Measurements from ENCODE around the gene RBPJ. TPM values are rescaled to one million over a fixed set of nuclear protein-coding genes. Genes with fewer than 3 reads are reported as not detected.

RBPJ gene
- total RNA-seq, 1 experiment from 2014 or later = 53.8 TPM

DNA sequence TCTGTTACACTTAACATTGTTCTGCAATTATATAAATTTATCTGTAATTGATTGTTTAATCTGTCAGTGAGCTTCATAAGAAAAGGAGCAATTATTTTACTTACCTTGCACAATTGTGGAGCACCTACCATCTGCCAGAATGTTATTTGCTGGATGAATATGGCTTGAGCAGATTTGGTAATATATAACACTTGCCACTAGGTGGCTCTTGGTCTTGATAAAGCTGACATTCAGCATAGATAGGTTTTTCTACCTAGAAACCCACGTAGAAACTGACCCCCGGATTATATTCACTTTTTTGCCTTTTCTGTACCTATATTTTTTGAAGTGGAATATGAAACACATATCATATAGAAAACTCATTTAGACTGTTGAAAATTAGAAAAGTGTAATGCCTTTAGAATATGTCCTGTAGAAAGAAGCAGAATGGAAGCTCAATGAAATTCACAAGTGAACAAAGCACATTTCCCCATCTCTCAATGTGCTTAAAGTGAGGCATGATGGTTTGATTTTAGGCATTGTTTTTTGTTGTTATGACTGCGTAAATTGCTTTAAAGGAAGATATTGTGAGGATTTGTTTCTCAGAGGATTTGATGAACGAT lies 9.5 kb downstream of the RBPJ start:
- intact Hi-C loops (cut with micrococcal nuclease; ENCODE audit: unreplicated experiment) = loop anchor here (2.0 to 5.0 kb wide), 2 partner anchors 79 to 392 kb away; no protein-coding TSS in a partner anchor
- ChIA-PET CTCF (interaction anchor here (0.6 to 1.0 kb wide), 3 partner anchors 29 to 74 kb away, joined by 3 read pairs; no protein-coding TSS in a partner anchor), POLR2A (ENCODE audit: unreplicated experiment) (interaction anchor here (0.5 kb wide), 1 partner anchor 67 kb away, joined by 3 read pairs; no protein-coding TSS in a partner anchor)
- no peak for TF ChIP-seq EZH2 (IDR thresholded peaks at IDR 0.05; ENCODE audit: low read depth)
- TF ChIP-seq, protein P1, sequence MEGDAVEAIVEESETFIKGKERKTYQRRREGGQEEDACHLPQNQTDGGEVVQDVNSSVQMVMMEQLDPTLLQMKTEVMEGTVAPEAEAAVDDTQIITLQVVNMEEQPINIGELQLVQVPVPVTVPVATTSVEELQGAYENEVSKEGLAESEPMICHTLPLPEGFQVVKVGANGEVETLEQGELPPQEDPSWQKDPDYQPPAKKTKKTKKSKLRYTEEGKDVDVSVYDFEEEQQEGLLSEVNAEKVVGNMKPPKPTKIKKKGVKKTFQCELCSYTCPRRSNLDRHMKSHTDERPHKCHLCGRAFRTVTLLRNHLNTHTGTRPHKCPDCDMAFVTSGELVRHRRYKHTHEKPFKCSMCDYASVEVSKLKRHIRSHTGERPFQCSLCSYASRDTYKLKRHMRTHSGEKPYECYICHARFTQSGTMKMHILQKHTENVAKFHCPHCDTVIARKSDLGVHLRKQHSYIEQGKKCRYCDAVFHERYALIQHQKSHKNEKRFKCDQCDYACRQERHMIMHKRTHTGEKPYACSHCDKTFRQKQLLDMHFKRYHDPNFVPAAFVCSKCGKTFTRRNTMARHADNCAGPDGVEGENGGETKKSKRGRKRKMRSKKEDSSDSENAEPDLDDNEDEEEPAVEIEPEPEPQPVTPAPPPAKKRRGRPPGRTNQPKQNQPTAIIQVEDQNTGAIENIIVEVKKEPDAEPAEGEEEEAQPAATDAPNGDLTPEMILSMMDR (conservative IDR thresholded peaks at IDR 0.05) = peak; percentile 80
- DNase-seq = peak in 1 of 2 experiments; percentile 45
- no peaks in the 10 kb centered on the region for H3K27me3 ChIP-seq (ENCODE audit: insufficient read depth, low read depth)
- peaks cover 94% of the 10 kb centered on the region for H3K79me2 ChIP-seq (ENCODE audit: low read depth)
- H3K4me2 ChIP-seq = no peak overlapping the region
- 0 out of 2 replicates have a peak, but pooled peaks cover 3% of the 10 kb centered on the region for H3K4me1 ChIP-seq (replicated peaks; ENCODE audit: insufficient read depth)
- no peaks in the 10 kb centered on the region for H3K9me3 ChIP-seq (ENCODE audit: insufficient read depth, low read depth)
- H3K27ac ChIP-seq = no peak overlapping the region
- no peaks in the 10 kb centered on the region for H3K9me2 ChIP-seq (ENCODE audit: insufficient read depth)
- peaks cover 35% of the 10 kb centered on the region for H4K20me1 ChIP-seq (ENCODE audit: insufficient read depth)
- no peak overlapping the region for H2AFZ ChIP-seq
- H3K36me3 ChIP-seq (ENCODE audit: low read depth) = no peaks in the 10 kb centered on the region
- no peak overlapping the region for H3K4me3 ChIP-seq
- no TSS peak for BruUV-seq (replicated peaks)
- peaks cover 4% of the 10 kb centered on the region; the same call in 1 of the 2 replicates for H3F3A ChIP-seq (ENCODE audit: insufficient read depth, low read depth)

DNA sequence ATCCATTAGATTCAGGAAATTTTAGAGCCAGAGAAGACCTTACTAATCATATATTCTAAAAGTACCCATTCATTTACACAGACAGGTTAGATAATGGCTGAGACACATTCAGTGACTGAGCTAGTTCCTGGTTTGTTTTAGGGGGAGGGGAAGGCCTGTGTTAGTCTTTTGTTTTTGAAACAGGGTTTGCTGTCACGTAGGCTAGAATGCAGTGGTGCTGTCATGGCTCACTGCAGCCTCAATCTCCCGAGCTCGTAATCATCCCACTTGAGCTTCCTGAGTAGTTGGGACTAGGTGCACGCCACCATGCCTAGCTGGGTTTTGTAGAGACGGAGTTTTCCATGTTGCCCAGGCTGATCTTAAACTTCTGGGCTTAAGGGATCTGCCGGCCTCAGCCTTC lies 10.1 kb downstream of the RBPJ start:
- no peaks in the 10 kb centered on the region for H3K9me3 ChIP-seq (ENCODE audit: insufficient read depth, low read depth)
- peaks cover 93% of the 10 kb centered on the region for H3K79me2 ChIP-seq (ENCODE audit: low read depth)
- H3K4me3 ChIP-seq = no peak overlapping the region
- H4K20me1 ChIP-seq (ENCODE audit: insufficient read depth) = peaks cover 29% of the 10 kb centered on the region
- no peaks in the 10 kb centered on the region for H3K27me3 ChIP-seq (ENCODE audit: insufficient read depth, low read depth)
- no peak overlapping the region for H2AFZ ChIP-seq
- ChIA-PET POLR2A (ENCODE audit: unreplicated experiment) (interaction anchor here (0.5 to 0.7 kb wide), 2 partner anchors 17 to 68 kb away, joined by 3 to 7 read pairs; no protein-coding TSS in a partner anchor), CTCF (interaction anchor here (1.0 kb wide), 1 partner anchor 52 kb away, joined by 3 read pairs; no protein-coding TSS in a partner anchor)
- TF ChIP-seq EZH2 (IDR thresholded peaks at IDR 0.05; ENCODE audit: low read depth) = no peak
- DNase-seq = no peak
- H3K27ac ChIP-seq = no peak overlapping the region
- intact Hi-C loops (cut with micrococcal nuclease; ENCODE audit: unreplicated experiment) = loop anchor here (2.0 to 5.0 kb wide), 2 partner anchors 78 to 391 kb away; no protein-coding TSS in a partner anchor
- H3K9me2 ChIP-seq (ENCODE audit: insufficient read depth) = no peaks in the 10 kb centered on the region
- no peaks in the 10 kb centered on the region; the same call in 1 of the 2 replicates for H3F3A ChIP-seq (ENCODE audit: insufficient read depth, low read depth)
- H3K4me1 ChIP-seq (replicated peaks; ENCODE audit: insufficient read depth) = 0 out of 2 replicates have a peak, but pooled peaks cover 3% of the 10 kb centered on the region
- H3K36me3 ChIP-seq (ENCODE audit: low read depth) = no peaks in the 10 kb centered on the region
- no TSS peak for BruUV-seq (replicated peaks)
- no peak overlapping the region for H3K4me2 ChIP-seq

DNA sequence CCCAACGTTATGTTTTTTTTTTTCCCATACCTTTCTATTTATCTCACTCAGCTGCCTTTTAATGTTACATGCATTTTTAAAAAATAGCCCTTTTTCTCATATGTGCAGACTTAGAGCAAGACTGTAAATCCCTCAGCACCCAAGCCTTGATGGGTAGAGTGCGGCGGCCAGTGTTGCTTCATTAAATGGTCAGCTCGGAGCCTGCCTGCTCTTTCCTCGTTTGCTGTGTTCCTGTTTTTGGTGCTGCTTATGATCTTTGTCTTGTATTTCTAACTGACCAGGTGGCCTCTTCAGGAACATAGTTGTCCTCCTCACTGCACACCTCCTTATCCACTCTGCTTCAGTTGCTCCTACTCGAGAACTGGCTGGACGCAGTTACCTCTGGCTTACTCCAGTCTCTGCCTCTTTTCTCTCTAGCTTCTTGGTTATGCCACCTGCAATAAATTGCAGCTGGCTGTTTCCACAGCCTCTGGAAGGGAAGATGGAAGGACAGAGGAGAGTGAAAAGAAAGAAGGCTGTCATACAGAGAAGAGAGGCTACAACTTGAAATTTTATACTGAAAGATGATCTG lies 10.7 kb downstream of the RBPJ start:
- H3K79me2 ChIP-seq (ENCODE audit: low read depth) = peaks cover 92% of the 10 kb centered on the region
- intact Hi-C loops (cut with micrococcal nuclease; ENCODE audit: unreplicated experiment) = loop anchor here (2.0 to 5.0 kb wide), 2 partner anchors 77 to 391 kb away; no protein-coding TSS in a partner anchor
- H3K27me3 ChIP-seq (ENCODE audit: insufficient read depth, low read depth) = no peaks in the 10 kb centered on the region
- no peaks in the 10 kb centered on the region for H3K9me3 ChIP-seq (ENCODE audit: insufficient read depth, low read depth)
- CTCF ChIA-PET = interaction anchor here (0.7 to 1.0 kb wide), 2 partner anchors 51 to 78 kb away, joined by 3 read pairs; no protein-coding TSS in a partner anchor
- POLR2A ChIA-PET (ENCODE audit: unreplicated experiment) = interaction anchor here (0.7 kb wide), 1 partner anchor 17 kb away, joined by 7 read pairs; no protein-coding TSS in a partner anchor
- no peak for TF ChIP-seq EZH2 (IDR thresholded peaks at IDR 0.05; ENCODE audit: low read depth)
- TF ChIP-seq, protein P1 (conservative IDR thresholded peaks at IDR 0.05) = no peak
- no TSS peak for BruUV-seq (replicated peaks)
- no peaks in the 10 kb centered on the region; the same call in 1 of the 2 replicates for H3F3A ChIP-seq (ENCODE audit: insufficient read depth, low read depth)
- DNase-seq = no peak
- no peak overlapping the region for H3K4me2 ChIP-seq
- H2AFZ ChIP-seq = no peak overlapping the region
- H3K4me3 ChIP-seq = no peak overlapping the region
- no peak overlapping the region for H3K27ac ChIP-seq
- 0 out of 2 replicates have a peak, but pooled peaks cover 3% of the 10 kb centered on the region for H3K4me1 ChIP-seq (replicated peaks; ENCODE audit: insufficient read depth)
- H3K9me2 ChIP-seq (ENCODE audit: insufficient read depth) = no peaks in the 10 kb centered on the region
- peaks cover 27% of the 10 kb centered on the region for H4K20me1 ChIP-seq (ENCODE audit: insufficient read depth)
- H3K36me3 ChIP-seq (ENCODE audit: low read depth) = no peaks in the 10 kb centered on the region
